Fibroblast of lung (primary cell): ENCODE data around the gene NMNAT2. TPM values are rescaled to one million over a fixed set of nuclear protein-coding genes. Genes with fewer than 3 reads are reported as not detected.
A peak's percentile ranks its signal among the peaks of the same experiment; 100 is the strongest.

Source experiments
- DNase-seq, 2 donors: peaks; one replicate each; pipeline versions ENCODE4 v3.0.0 to v3.0.0-alpha.2; 2010; ENCODE audit warnings: low read depth in 2 of 2
- H2AFZ ChIP-seq: 2 replicates; pipeline ENCODE4 v1.5.1; 2012; ENCODE audit warnings: low read length, control low read depth, inconsistent platforms
- H3K27ac ChIP-seq: 2 replicates; pipeline ENCODE4 v1.5.1; 2011; ENCODE audit warnings: low read length, control low read depth; ENCODE audit not compliant: insufficient read depth
- H3K27me3 ChIP-seq: 2 replicates; pipeline ENCODE4 v1.5.1; 2011; ENCODE audit warnings: mild to moderate bottlenecking, low read length; ENCODE audit not compliant: control insufficient read depth, insufficient read depth
- H3K36me3 ChIP-seq: 2 replicates; pipeline ENCODE4 v1.5.1; 2011; ENCODE audit warnings: low read length; ENCODE audit not compliant: control insufficient read depth, insufficient read depth
- H3K4me1 ChIP-seq: 2 replicates; pipeline ENCODE4 v1.5.1; 2011; ENCODE audit warnings: low read length; ENCODE audit not compliant: control insufficient read depth, insufficient read depth; ENCODE audit errors: extremely low read depth
- H3K4me2 ChIP-seq: 2 replicates; pipeline ENCODE4 v1.5.1; 2011; ENCODE audit warnings: low read length, control low read depth; ENCODE audit not compliant: insufficient read depth; ENCODE audit errors: extremely low read depth
- H3K4me3 ChIP-seq, 4 experiments: fragments of 200-600 bp in 1 of 4; sonication (generic) in 1 of 4; replicated peaks in 1 of 4; 2 replicates each; pipeline ENCODE4 v1.5.1; 2011 to 2016; ENCODE audit warnings: low read length in 4 of 4, low read depth in 3 of 4, mild to moderate bottlenecking in 3 of 4, control low read depth in 2 of 4, inconsistent platforms in 1 of 4, mixed read lengths in 1 of 4; ENCODE audit not compliant: insufficient read depth in 1 of 4; ENCODE audit errors: control extremely low read depth in 1 of 4
- H3K79me2 ChIP-seq: 2 replicates; pipeline ENCODE4 v1.5.1; 2012; ENCODE audit warnings: mild to moderate bottlenecking, low read length, inconsistent platforms; ENCODE audit not compliant: control insufficient read depth, insufficient read depth
- H3K9ac ChIP-seq: 2 replicates; pipeline ENCODE4 v1.5.1; 2011; ENCODE audit warnings: mild to moderate bottlenecking, low read length, control low read depth; ENCODE audit not compliant: insufficient read depth
- H3K9me3 ChIP-seq: 2 replicates; pipeline ENCODE4 v1.5.1; 2012; ENCODE audit warnings: low read depth, low read length; ENCODE audit not compliant: control insufficient read depth, insufficient read depth
- H4K20me1 ChIP-seq: 2 replicates; pipeline ENCODE4 v1.5.1; 2011; ENCODE audit warnings: low read length; ENCODE audit not compliant: control insufficient read depth, insufficient read depth; ENCODE audit errors: extremely low read depth
- CTCF ChIP-seq, 2 donors: IDR thresholded peaks in 1 of 2; conservative IDR thresholded peaks in 1 of 2; 1 replicate in 1 of 2; 2 replicates in 1 of 2; pipeline ENCODE4 v1.5.1; 2011 to 2012; ENCODE audit warnings: low read length in 2 of 2, control low read depth in 1 of 2, inconsistent platforms in 1 of 2, low read depth in 1 of 2, mild to moderate bottlenecking in 1 of 2
- EZH2 ChIP-seq: IDR thresholded peaks from 2 replicates; pipeline ENCODE4 v1.5.1; 2012; ENCODE audit warnings: low read length, control low read depth, mild to moderate bottlenecking; ENCODE audit errors: missing control alignments
- polyA plus RNA-seq, 2 donors: library from polyadenylated mRNA; depleted of rRNA in 1 of 2; stranded (reverse) in 1 of 2; unstranded in 1 of 2; fragments of >200 nt; gene quantifications; 2 replicates each; pipeline ENCODE4 v1.2.1, GENCODE V29; 2011 to 2012; ENCODE audit warnings: missing spikeins in 1 of 2
- total RNA-seq: library from RNA; depleted of rRNA; stranded (reverse); fragments of >200 nt; gene quantifications from 2 replicates; pipeline ENCODE4 v1.2.1, GENCODE V29; 2014

The NMNAT2 gene
- total and polyA plus RNA-seq, 2 donors (not counting 1 experiment from before 2014, with no cell fraction given): under 0.01 to 0.61 TPM

DNA sequence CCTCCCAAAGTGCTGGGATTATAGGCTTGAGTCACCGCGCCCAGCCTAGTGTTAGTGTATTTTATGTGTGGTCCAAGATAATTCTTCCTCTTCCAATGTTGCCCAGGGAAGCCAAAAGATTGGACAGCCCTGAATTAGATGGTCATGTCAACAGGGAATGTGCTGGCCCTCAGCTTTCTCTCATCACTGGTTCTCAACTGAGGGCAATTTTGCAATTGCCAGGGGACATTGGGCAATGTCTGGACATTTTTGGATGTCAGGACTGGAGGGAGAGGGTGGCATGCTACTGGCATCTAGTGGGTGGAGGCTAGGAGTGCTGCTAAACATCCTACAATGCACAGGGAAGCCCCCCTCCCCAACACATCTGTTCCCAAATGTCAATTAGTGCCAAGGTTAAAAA lies 137.1 kb downstream of the NMNAT2 start:
- no peaks in the 10 kb centered on the region for H3K36me3 ChIP-seq
- H3K9ac ChIP-seq: no peak overlapping the region
- TF ChIP-seq EZH2 (no peak), CTCF (conservative IDR thresholded peaks at IDR 0.05 in 1 of 2, IDR thresholded peaks at IDR 0.05 in 1 of 2; ENCODE audit: low read depth in 1 of 2, low read length in 2 of 2) (no peak)
- H3K27ac ChIP-seq: peak overlapping the region; percentile 37
- H3K4me1 ChIP-seq: peaks cover 24% of the 10 kb centered on the region
- H3K4me3 ChIP-seq: no peak overlapping the region
- no peaks in the 10 kb centered on the region for H3K27me3 ChIP-seq
- H3K4me2 ChIP-seq: no peak overlapping the region
- H2AFZ ChIP-seq: no peak overlapping the region
- H3K79me2 ChIP-seq: no peaks in the 10 kb centered on the region
- H3K9me3 ChIP-seq: no peaks in the 10 kb centered on the region
- H4K20me1 ChIP-seq: no peaks in the 10 kb centered on the region
- peak in 1 of 2 donors; percentile 82 for DNase-seq

DNA sequence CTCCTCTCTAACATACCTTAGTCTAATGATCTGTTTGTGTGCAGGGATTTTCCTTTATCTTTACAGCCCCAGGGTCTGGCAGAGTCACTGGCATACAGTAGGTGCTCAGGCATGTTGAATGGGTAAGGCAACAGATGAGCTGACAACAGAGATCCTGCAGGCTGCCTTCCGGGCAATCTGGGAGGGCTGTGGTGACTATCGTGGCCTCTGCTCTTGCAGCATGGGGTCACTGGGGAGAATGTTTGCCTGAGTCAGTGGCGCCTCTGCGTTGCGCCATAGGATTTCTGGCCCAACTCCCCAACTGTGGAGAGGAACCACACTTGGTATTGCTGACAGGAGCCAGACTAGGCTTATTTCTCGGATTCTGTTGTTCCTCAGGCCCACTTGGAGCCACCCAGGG lies 138.3 kb downstream of the NMNAT2 start:
- Histone ChIP-seq H3K4me3 (no peak overlapping the region), H3K4me1 (peaks cover 25% of the 10 kb centered on the region)
- DNase-seq: peak; percentile 85 to 94

More for the DNA sequence above, 138.3 kb downstream of the NMNAT2 start:
- Histone ChIP-seq H3K27ac (peak overlapping the region; percentile 84), H3K36me3 (no peaks in the 10 kb centered on the region), H3K27me3 (no peaks in the 10 kb centered on the region), H3K4me2 (no peak overlapping the region), H3K9me3 (no peaks in the 10 kb centered on the region), H3K79me2 (no peaks in the 10 kb centered on the region), H2AFZ (no peak overlapping the region), H3K9ac (peak overlapping the region; percentile 32), H4K20me1 (no peaks in the 10 kb centered on the region)
- TF ChIP-seq EZH2: no peak
- TF ChIP-seq CTCF (conservative IDR thresholded peaks at IDR 0.05 in 1 of 2, IDR thresholded peaks at IDR 0.05 in 1 of 2; ENCODE audit: low read depth in 1 of 2, low read length in 2 of 2): no peak
